NT2/D1 (cell line): Measurements from ENCODE around the gene DDX1.

Source experiments
- SUZ12 ChIP-seq: IDR thresholded peaks from 2 replicates; pipeline ENCODE4 v1.6.1; 2011; ENCODE audit not compliant: insufficient read length, insufficient read depth; ENCODE audit errors: extremely low read depth
- YY1 ChIP-seq: IDR thresholded peaks from 2 replicates; pipeline ENCODE4 v1.6.1; 2011; ENCODE audit not compliant: insufficient read length, insufficient read depth
- ZNF274 ChIP-seq: IDR thresholded peaks from 2 replicates; pipeline ENCODE4 v1.6.1; 2011; ENCODE audit warnings: mild to moderate bottlenecking, low read depth, low read length

- TF ChIP-seq SUZ12 (no peak), YY1 (no peak), ZNF274 (no peak)
These were observed 6.8 kb upstream of the DDX1 start for GRCh38 chr2:15584767-15585469.
